IPS-15b (cell line): Measurements from ENCODE around the gene SAMD11.
A peak's percentile ranks its signal among the peaks of the same experiment; 100 is the strongest.

Experiments
- H3K27me3 ChIP-seq: one replicate; pipeline ENCODE4 v1.6.1; 2013; ENCODE audit warnings: low read length; ENCODE audit not compliant: control insufficient read depth, insufficient read depth
- H3K36me3 ChIP-seq: one replicate; pipeline ENCODE4 v1.6.1; 2013; ENCODE audit warnings: low read length; ENCODE audit not compliant: control insufficient read depth, insufficient read depth
- H3K4me1 ChIP-seq: one replicate; pipeline ENCODE4 v1.6.1; 2013; ENCODE audit warnings: mild to moderate bottlenecking, low read length; ENCODE audit not compliant: control insufficient read depth, insufficient read depth
- H3K4me3 ChIP-seq: one replicate; pipeline ENCODE4 v1.5.1; 2013; ENCODE audit warnings: low read depth, low read length
- H3K9ac ChIP-seq: one replicate; pipeline ENCODE4 v1.6.1; 2013; ENCODE audit warnings: low read depth, mild to moderate bottlenecking, low read length
- H3K9me3 ChIP-seq: one replicate; pipeline ENCODE4 v1.6.1; 2013; ENCODE audit warnings: mild to moderate bottlenecking, low read length; ENCODE audit not compliant: control insufficient read depth, insufficient read depth

The SAMD11 gene

DNA sequence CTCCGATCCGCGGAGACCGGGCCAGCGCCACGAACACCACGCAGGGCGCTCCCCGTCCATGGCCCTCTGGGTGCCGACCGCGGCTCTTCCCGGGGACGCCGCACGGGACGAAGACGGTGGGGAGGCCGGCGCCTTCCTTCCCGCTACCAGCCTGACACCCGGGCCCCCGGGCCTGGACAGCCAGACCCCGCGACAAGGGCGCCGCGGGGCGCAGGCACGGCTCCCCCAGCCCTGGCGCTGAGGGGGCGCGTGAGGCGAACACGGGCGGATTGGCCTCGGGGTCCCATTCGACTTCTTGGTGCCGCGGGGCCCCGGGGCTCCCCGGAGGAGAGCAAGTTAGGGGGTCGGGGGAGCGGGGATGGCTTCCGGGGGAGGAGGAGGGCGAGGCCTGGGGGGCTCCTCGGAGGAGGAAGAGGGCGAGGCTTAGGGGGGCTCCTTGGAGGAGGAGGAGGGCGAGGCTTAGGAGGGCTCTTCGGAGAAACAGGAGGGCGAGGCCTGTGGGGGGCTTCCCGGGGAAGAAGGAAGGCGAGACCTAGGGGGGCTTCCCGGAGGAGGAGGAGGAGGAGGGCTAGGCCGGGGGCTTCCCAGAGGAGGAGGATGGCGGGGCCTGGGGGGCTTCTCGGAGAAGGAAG, 36.1 kb downstream of the SAMD11 start:
- peaks cover 12% of the 10 kb centered on the region for H3K27me3 ChIP-seq
- H3K4me1 ChIP-seq, result no peaks in the 10 kb centered on the region
- H3K36me3 ChIP-seq, result peaks cover 39% of the 10 kb centered on the region
- no peaks in the 10 kb centered on the region for H3K9me3 ChIP-seq
- peak overlapping the region; percentile 35 for H3K4me3 ChIP-seq
- no peak overlapping the region for H3K9ac ChIP-seq

- Histone ChIP-seq H3K36me3 (peaks cover 35% of the 10 kb centered on the region), H3K4me1 (no peaks in the 10 kb centered on the region), H3K9ac (no peak within 1 kb of the TSS), H3K4me3 (peak within 1 kb of the TSS; percentile 41), H3K9me3 (no peaks in the 10 kb centered on the region), H3K27me3 (peaks cover 12% of the 10 kb centered on the region)
Measured at GRCh38 chr1:960363-961131, 36.8 kb downstream of the SAMD11 start, which contains the start of gene KLHL17. TSS of gene KLHL17 (plus strand) at chr1:960584. CDS start at chr1:960694, 110 bp downstream.

DNA sequence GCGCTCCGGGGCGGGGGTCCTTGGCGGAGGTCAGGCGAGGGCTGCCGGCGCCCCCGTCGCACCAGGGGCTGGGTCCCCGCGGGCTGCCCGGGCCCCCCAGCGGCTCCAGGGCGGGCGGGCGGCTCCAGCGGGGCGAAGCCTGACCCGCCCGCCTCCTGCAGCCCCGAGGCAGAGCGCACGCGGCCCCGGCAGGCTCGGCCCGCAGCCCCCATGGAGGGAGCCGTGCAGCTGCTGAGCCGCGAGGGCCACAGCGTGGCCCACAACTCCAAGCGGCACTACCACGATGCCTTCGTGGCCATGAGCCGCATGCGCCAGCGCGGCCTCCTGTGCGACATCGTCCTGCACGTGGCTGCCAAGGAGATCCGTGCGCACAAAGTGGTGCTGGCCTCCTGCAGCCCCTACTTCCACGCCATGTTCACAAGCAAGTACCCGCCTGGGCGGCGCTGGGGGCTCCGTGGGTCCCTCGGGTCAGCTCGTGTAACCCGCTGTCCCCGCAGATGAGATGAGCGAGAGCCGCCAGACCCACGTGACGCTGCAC, 37.5 kb downstream of the SAMD11 start:
- Histone ChIP-seq H3K4me1 (no peaks in the 10 kb centered on the region), H3K27me3 (peaks cover 14% of the 10 kb centered on the region), H3K36me3 (peaks cover 31% of the 10 kb centered on the region), H3K9me3 (no peaks in the 10 kb centered on the region), H3K4me3 (peak overlapping the region; percentile 41), H3K9ac (no peak overlapping the region)

DNA sequence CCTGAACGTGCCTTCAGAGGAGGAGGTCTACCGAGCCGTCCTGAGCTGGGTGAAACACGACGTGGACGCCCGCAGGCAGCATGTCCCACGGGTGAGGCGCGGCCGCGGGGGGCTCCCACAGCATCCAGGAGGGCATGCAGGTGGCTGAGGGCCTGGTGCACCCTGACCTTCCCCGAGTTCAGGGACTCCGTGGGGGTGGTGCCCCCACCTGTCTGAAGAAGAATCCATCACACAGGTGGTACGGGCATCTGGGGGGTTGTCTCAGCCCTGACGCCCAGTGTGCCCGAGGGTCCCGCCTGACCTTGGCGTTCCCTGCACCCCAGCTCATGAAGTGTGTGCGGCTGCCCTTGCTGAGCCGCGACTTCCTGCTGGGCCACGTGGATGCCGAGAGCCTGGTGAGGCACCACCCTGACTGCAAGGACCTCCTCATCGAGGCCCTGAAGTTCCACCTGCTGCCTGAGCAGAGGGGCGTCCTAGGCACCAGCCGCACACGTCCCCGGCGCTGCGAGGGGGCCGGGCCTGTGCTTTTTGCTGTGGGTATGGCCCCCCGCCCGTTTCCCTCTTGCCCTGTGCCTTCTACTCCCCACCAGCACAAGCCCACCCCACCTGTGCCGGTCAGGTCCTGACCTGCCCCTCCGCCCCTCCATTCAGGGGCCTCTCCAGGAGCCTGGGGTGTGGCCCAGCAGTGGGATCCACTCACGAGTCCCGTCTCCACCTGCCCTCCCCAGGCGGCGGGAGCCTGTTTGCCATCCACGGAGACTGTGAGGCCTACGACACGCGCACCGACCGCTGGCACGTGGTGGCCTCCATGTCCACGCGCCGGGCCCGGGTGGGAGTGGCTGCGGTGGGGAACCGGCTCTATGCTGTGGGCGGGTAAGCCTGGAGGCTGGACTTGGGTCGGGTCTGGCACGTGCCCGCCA, 38.9 kb downstream of the SAMD11 start:
- no peaks in the 10 kb centered on the region for H3K9me3 ChIP-seq
- H3K27me3 ChIP-seq, result peaks cover 25% of the 10 kb centered on the region
- peaks cover 19% of the 10 kb centered on the region for H3K36me3 ChIP-seq
- H3K4me3 ChIP-seq, result no peak overlapping the region
- H3K4me1 ChIP-seq, result no peaks in the 10 kb centered on the region
- no peak overlapping the region for H3K9ac ChIP-seq

DNA sequence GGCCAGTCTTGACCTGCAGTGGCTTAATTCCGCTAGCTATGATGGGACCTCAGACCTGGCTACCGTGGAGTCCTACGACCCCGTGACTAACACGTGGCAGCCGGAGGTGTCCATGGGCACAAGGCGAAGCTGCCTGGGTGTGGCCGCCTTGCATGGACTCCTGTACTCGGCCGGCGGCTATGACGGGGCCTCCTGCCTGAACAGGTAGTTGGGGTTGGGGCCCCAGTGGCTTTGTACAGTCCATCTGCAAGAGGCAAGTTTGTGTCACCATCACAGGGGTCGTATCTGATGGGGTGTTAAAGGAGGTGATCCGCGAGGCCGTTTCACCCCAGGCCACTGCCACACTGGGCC, 39.6 kb downstream of the SAMD11 start:
- H3K4me3 ChIP-seq, result no peak overlapping the region
- H3K36me3 ChIP-seq, result peaks cover 18% of the 10 kb centered on the region
- H3K4me1 ChIP-seq, result no peaks in the 10 kb centered on the region
- no peak overlapping the region for H3K9ac ChIP-seq
- H3K27me3 ChIP-seq, result peaks cover 32% of the 10 kb centered on the region
- H3K9me3 ChIP-seq, result no peaks in the 10 kb centered on the region

- no peaks in the 10 kb centered on the region for H3K4me1 ChIP-seq
- H3K9me3 ChIP-seq, result no peaks in the 10 kb centered on the region
- no peak overlapping the region for H3K9ac ChIP-seq
- H3K36me3 ChIP-seq, result peaks cover 18% of the 10 kb centered on the region
- no peak overlapping the region for H3K4me3 ChIP-seq
- H3K27me3 ChIP-seq, result peaks cover 38% of the 10 kb centered on the region
Measured at GRCh38 chr1:963746-964525, 40.2 kb downstream of the SAMD11 start.

DNA sequence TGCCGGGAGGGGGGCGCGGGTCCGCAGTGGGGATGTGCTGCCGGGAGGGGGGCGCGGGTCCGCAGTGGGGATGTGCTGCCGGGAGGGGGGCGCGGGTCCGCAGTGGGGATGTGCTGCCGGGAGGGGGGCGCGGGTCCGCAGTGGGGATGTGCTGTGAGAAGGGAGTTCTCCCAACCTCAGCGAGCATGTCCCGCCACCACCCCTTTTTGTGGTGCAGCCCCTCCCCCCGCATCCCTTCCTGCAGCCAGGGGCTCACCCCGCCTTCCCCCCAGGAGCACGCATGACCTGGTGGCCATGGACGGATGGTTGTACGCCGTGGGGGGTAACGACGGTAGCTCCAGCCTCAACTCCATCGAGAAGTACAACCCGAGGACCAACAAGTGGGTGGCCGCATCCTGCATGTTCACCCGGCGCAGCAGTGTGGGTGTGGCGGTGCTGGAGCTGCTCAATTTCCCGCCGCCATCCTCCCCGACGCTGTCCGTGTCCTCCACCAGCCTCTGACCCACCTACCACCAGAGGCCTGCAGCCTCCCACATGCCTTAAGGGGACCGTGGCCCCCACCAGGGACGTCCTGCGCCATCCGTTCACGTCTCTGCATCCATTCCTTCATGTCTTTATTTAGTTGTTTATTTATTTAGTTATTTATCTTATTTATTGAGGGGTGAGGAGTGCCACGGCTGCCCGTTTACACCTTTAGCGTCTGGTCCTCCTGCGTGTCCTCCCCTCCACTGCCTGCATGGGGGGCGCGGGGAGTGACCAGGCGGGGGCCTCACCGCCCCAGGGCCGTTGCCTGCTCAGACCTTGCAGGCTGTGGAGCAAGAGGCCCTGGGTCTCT, 41.2 kb downstream of the SAMD11 start:
- Histone ChIP-seq H3K9ac (no peak overlapping the region), H3K4me1 (no peaks in the 10 kb centered on the region), H3K36me3 (peaks cover 18% of the 10 kb centered on the region), H3K9me3 (no peaks in the 10 kb centered on the region), H3K4me3 (no peak overlapping the region), H3K27me3 (peaks cover 44% of the 10 kb centered on the region)

- H3K9ac ChIP-seq, result no peak overlapping the region
- peaks cover 18% of the 10 kb centered on the region for H3K36me3 ChIP-seq
- no peaks in the 10 kb centered on the region for H3K9me3 ChIP-seq
- H3K4me3 ChIP-seq, result no peak overlapping the region
- H3K4me1 ChIP-seq, result no peaks in the 10 kb centered on the region
- H3K27me3 ChIP-seq, result peaks cover 49% of the 10 kb centered on the region
Measured at GRCh38 chr1:965526-966134, 41.9 kb downstream of the SAMD11 start.

DNA sequence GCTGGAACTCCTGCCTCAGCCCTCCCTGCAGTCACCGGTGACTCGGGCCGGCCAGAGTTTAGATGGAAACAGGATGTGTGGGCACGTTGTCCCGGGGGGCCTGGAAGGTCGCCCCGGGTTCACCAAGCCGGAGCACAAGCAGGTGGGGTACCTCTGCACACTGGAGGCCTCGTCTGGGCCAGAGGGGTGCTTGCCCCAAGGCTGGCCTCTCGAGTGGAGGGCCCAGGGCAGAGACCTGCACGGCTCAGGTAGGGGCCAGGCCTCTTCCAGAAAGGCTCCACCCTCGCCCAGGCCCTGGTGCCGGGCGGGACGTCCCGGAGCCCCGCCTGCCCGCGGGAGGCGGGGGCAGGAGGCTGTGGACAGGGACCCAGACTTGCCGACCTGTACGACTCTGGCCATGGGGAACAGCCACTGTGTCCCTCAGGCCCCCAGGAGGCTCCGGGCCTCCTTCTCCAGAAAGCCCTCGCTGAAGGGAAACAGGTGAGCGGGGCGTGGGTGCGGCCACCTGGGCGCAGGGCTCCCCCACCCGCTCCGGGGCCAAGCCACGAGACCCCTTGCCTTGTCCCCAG, 42.5 kb downstream of the SAMD11 start, which contains the start of gene PLEKHN1:
TSS of gene PLEKHN1 (plus strand) at position 348 of the 569 bp plus-strand sequence. CDS start at position 398, 50 bp downstream.
- Histone ChIP-seq H3K4me1 (no peaks in the 10 kb centered on the region), H3K9me3 (no peaks in the 10 kb centered on the region), H3K27me3 (peaks cover 48% of the 10 kb centered on the region), H3K4me3 (peak within 1 kb of the TSS; percentile 54), H3K9ac (no peak within 1 kb of the TSS), H3K36me3 (peaks cover 18% of the 10 kb centered on the region)
